Uterus (tissue), 2 donors: ENCODE data around the gene SLC25A18.
"Not testable (repeated sequence)": the region's sequence is repeated elsewhere in the genome, so short reads cannot be mapped to it uniquely, and the experiment has no call there.

Experiments used
- POLR2A ChIP-seq, 2 donors: fragments of 450-650 bp; IDR thresholded peaks; one replicate each; pipeline ENCODE4 v1.6.1; 2016; ENCODE audit warnings: antibody characterized with exemption in 2 of 2, mild to moderate bottlenecking in 1 of 2, moderate library complexity in 1 of 2
- TF ChIP-seq, protein P1 (sequence below), 4 experiments: fragments of 200-600 bp in 2 of 4; fragments of 450-650 bp in 2 of 4; sonication (generic) in 2 of 4; IDR thresholded peaks; one replicate each; pipeline ENCODE4 v1.5.1; 2016 to 2019; ENCODE audit warnings: antibody characterized with exemption in 4 of 4, mild to moderate bottlenecking in 2 of 4, moderate library complexity in 1 of 4

DNA sequence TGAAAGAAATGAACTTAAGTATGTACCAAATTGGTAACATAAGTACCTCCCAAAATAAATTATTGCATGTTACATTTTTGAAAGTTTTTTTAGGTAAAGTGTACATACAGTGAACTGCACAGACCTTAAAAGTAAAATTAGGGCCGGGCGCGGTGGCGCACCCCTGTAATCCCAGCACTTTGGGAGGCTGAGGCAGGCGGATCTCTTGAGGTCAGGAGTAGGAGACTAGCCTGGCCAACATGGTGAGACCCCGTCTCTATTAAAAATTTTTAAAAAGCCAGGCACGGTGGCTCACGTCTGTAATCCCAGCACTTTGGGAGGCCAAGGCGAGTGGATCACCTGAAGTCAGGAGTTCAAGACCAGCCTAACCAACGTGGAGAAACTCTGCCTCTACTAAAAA is 73.6 kb downstream of the SLC25A18 start:
- TF ChIP-seq, protein P1, sequence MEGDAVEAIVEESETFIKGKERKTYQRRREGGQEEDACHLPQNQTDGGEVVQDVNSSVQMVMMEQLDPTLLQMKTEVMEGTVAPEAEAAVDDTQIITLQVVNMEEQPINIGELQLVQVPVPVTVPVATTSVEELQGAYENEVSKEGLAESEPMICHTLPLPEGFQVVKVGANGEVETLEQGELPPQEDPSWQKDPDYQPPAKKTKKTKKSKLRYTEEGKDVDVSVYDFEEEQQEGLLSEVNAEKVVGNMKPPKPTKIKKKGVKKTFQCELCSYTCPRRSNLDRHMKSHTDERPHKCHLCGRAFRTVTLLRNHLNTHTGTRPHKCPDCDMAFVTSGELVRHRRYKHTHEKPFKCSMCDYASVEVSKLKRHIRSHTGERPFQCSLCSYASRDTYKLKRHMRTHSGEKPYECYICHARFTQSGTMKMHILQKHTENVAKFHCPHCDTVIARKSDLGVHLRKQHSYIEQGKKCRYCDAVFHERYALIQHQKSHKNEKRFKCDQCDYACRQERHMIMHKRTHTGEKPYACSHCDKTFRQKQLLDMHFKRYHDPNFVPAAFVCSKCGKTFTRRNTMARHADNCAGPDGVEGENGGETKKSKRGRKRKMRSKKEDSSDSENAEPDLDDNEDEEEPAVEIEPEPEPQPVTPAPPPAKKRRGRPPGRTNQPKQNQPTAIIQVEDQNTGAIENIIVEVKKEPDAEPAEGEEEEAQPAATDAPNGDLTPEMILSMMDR (IDR thresholded peaks at IDR 0.05): not testable (repeated sequence)
- not testable (repeated sequence) for TF ChIP-seq POLR2A (IDR thresholded peaks at IDR 0.05)
